Effector memory CD8-positive, alpha-beta T cell (primary cell): Measurements from ENCODE around the gene RGS16.
A peak's percentile ranks its signal among the peaks of the same experiment; 100 is the strongest.

ENCODE experiments used
- ATAC-seq: fragments of 150-1000 bp; cut with Tn5 transposase; replicated peaks from 2 replicates; pipeline ENCODE4 v1.10.0; 2021; ENCODE audit warnings: mild to moderate bottlenecking, moderate library complexity
- DNase-seq, 3 experiments: peaks; one replicate each; pipeline ENCODE4 v3.0.0; 2021
- H3K27ac Mint-ChIP-seq, 2 donors: one replicate each; pipeline ENCODE4 v1.8.0; 2022; ENCODE audit warnings: mild to moderate bottlenecking in 2 of 2, mixed read lengths in 2 of 2, moderate library complexity in 2 of 2
- H3K27me3 Mint-ChIP-seq, 2 donors: one replicate each; pipeline ENCODE4 v1.8.0; 2022; ENCODE audit warnings: mixed read lengths in 2 of 2
- H3K36me3 Mint-ChIP-seq: one replicate; pipeline ENCODE4 v1.8.0; 2022; ENCODE audit warnings: mild to moderate bottlenecking, moderate library complexity, mixed read lengths; ENCODE audit not compliant: insufficient read depth
- H3K4me1 Mint-ChIP-seq, 2 donors: one replicate each; pipeline ENCODE4 v1.8.0; 2022; ENCODE audit warnings: low read depth in 2 of 2, mixed read lengths in 2 of 2
- H3K4me3 Mint-ChIP-seq, 2 donors: one replicate each; pipeline ENCODE4 v1.8.0; 2022; ENCODE audit warnings: mild to moderate bottlenecking in 2 of 2, mixed read lengths in 2 of 2, moderate library complexity in 2 of 2
- H3K9me3 Mint-ChIP-seq, 2 donors: one replicate each; pipeline ENCODE4 v1.8.0; 2022; ENCODE audit warnings: mixed read lengths in 2 of 2

Gene RGS16

GRCh38 chr1:182599339-182599738, 4.8 kb downstream of the RGS16 start:
- Mint-ChIP-seq H3K9me3 (no peaks in the 10 kb centered on the region), H3K4me3 (no peak overlapping the region), H3K36me3 (peaks cover 8% of the 10 kb centered on the region), H3K4me1 (peaks cover 9 to 13% of the 10 kb centered on the region in 2 donors), H3K27ac (no peak overlapping the region), H3K27me3 (peaks cover 11 to 18% of the 10 kb centered on the region in 2 donors)
- ATAC-seq = no peak
- no peak for DNase-seq

- no peak overlapping the region for H3K4me3 Mint-ChIP-seq
- DNase-seq (no peak), ATAC-seq (no peak)
- H3K4me1 Mint-ChIP-seq = peaks cover 0 to 3% of the 10 kb centered on the region in 2 donors
- no peak overlapping the region for H3K27ac Mint-ChIP-seq
- H3K36me3 Mint-ChIP-seq = no peaks in the 10 kb centered on the region
- no peaks in the 10 kb centered on the region for H3K9me3 Mint-ChIP-seq
- H3K27me3 Mint-ChIP-seq = peaks cover 11 to 18% of the 10 kb centered on the region in 2 donors
These were observed 5.9 kb downstream of the RGS16 start for GRCh38 chr1:182598296-182598695.

- no peaks in the 10 kb centered on the region for H3K9me3 Mint-ChIP-seq
- H3K27me3 Mint-ChIP-seq = peaks cover 11 to 22% of the 10 kb centered on the region in 2 donors
- DNase-seq (no peak), ATAC-seq (no peak)
- H3K4me3 Mint-ChIP-seq = no peak overlapping the region
- H3K36me3 Mint-ChIP-seq = no peaks in the 10 kb centered on the region
- no peaks in the 10 kb centered on the region for H3K4me1 Mint-ChIP-seq
- no peak overlapping the region for H3K27ac Mint-ChIP-seq
These were observed 7.3 kb downstream of the RGS16 start for GRCh38 chr1:182596934-182597333.

- Mint-ChIP-seq H3K4me1 (no peaks in the 10 kb centered on the region), H3K9me3 (no peaks in the 10 kb centered on the region), H3K4me3 (no peak overlapping the region), H3K27ac (no peak overlapping the region), H3K36me3 (no peaks in the 10 kb centered on the region), H3K27me3 (peaks cover 11 to 27% of the 10 kb centered on the region in 2 donors)
- DNase-seq (peak; percentile 58 to 70 (median 63)), ATAC-seq (peak; percentile 81)
These were observed 8.4 kb downstream of the RGS16 start for GRCh38 chr1:182595641-182596240.

GRCh38 chr1:182589931-182590330, 14.3 kb downstream of the RGS16 start:
- Mint-ChIP-seq H3K36me3 (peaks cover 21% of the 10 kb centered on the region), H3K27me3 (peaks cover 0 to 9% of the 10 kb centered on the region in 2 donors), H3K27ac (peak overlapping the region; percentile 99 to 100), H3K4me3 (peak overlapping the region; percentile 98 to 100), H3K4me1 (peaks cover 33 to 35% of the 10 kb centered on the region in 2 donors), H3K9me3 (no peaks in the 10 kb centered on the region)
- DNase-seq = no peak
- no peak for ATAC-seq

GRCh38 chr1:182589520-182589919, 14.7 kb downstream of the RGS16 start:
- Mint-ChIP-seq H3K9me3 (no peaks in the 10 kb centered on the region), H3K36me3 (peaks cover 21% of the 10 kb centered on the region), H3K27ac (peak overlapping the region; percentile 99 to 100), H3K4me1 (peaks cover 37 to 39% of the 10 kb centered on the region in 2 donors), H3K4me3 (peak overlapping the region; percentile 98 to 100), H3K27me3 (peaks cover 0 to 9% of the 10 kb centered on the region in 2 donors)
- ATAC-seq (no peak), DNase-seq (no peak)

GRCh38 chr1:182588500-182589396, 15.4 kb downstream of the RGS16 start, which contains the start of gene RNASEL:
Gene RNASEL (minus strand): TSS chr1:182589256. CDS start chr1:182586806, 2,450 bp downstream.
- DNase-seq (peak in 2 of 3 experiments; percentile 29 to 49), ATAC-seq (peak; percentile 88)
- Mint-ChIP-seq H3K27ac (peak within 1 kb of the TSS; percentile 99 to 100), H3K4me3 (peak within 1 kb of the TSS; percentile 98 to 100), H3K9me3 (no peaks in the 10 kb centered on the region), H3K27me3 (peaks cover 0 to 9% of the 10 kb centered on the region in 2 donors), H3K36me3 (peaks cover 21% of the 10 kb centered on the region), H3K4me1 (peaks cover 45 to 46% of the 10 kb centered on the region in 2 donors)

- Mint-ChIP-seq H3K27me3 (peaks cover 0 to 9% of the 10 kb centered on the region in 2 donors), H3K9me3 (no peaks in the 10 kb centered on the region), H3K4me1 (peaks cover 54% of the 10 kb centered on the region in 2 donors)
These were observed 16.3 kb downstream of the RGS16 start for GRCh38 chr1:182587666-182588499.

GRCh38 chr1:182587093-182587492, 17.1 kb downstream of the RGS16 start:
- Mint-ChIP-seq H3K27ac (no peak overlapping the region), H3K36me3 (peaks cover 32% of the 10 kb centered on the region), H3K4me1 (peaks cover 59 to 60% of the 10 kb centered on the region in 2 donors), H3K27me3 (peaks cover 0 to 6% of the 10 kb centered on the region in 2 donors), H3K9me3 (no peaks in the 10 kb centered on the region), H3K4me3 (peak overlapping the region in 1 of 2 donors; percentile 100)
- DNase-seq = no peak
- ATAC-seq = no peak

More at GRCh38 chr1:182587666-182588499, 16.3 kb downstream of the RGS16 start:
- Mint-ChIP-seq H3K36me3 (peaks cover 28% of the 10 kb centered on the region), H3K4me3 (peak overlapping the region; percentile 98 to 100), H3K27ac (peak overlapping the region; percentile 99 to 100)
- ATAC-seq (peak; percentile 6), DNase-seq (no peak)

GRCh38 chr1:182586380-182586779, 17.8 kb downstream of the RGS16 start:
- ATAC-seq = no peak

GRCh38 chr1:182584746-182585145, 19.4 kb downstream of the RGS16 start:
- Mint-ChIP-seq H3K27ac (peak overlapping the region in 1 of 2 donors; percentile 15), H3K4me1 (peaks cover 60 to 61% of the 10 kb centered on the region in 2 donors), H3K4me3 (peak overlapping the region; percentile 54 to 66), H3K36me3 (peaks cover 50% of the 10 kb centered on the region), H3K27me3 (no peaks in the 10 kb centered on the region), H3K9me3 (no peaks in the 10 kb centered on the region)
- DNase-seq = no peak
- ATAC-seq = no peak

More at GRCh38 chr1:182586380-182586779, 17.8 kb downstream of the RGS16 start:
- H3K27ac Mint-ChIP-seq = no peak overlapping the region
- no peak for DNase-seq
- H3K4me1 Mint-ChIP-seq = peaks cover 61 to 63% of the 10 kb centered on the region in 2 donors
- no peaks in the 10 kb centered on the region for H3K27me3 Mint-ChIP-seq
- H3K9me3 Mint-ChIP-seq = no peaks in the 10 kb centered on the region
- peaks cover 39% of the 10 kb centered on the region for H3K36me3 Mint-ChIP-seq
- peak overlapping the region; percentile 54 to 66 for H3K4me3 Mint-ChIP-seq

- no peak for DNase-seq
- peaks cover 49 to 58% of the 10 kb centered on the region in 2 donors for H3K4me1 Mint-ChIP-seq
- H3K9me3 Mint-ChIP-seq = no peaks in the 10 kb centered on the region
- no peak for ATAC-seq
- H3K4me3 Mint-ChIP-seq = no peak overlapping the region
- no peak overlapping the region for H3K27ac Mint-ChIP-seq
- peaks cover 73% of the 10 kb centered on the region for H3K36me3 Mint-ChIP-seq
- no peaks in the 10 kb centered on the region for H3K27me3 Mint-ChIP-seq
These were observed 23.5 kb downstream of the RGS16 start for GRCh38 chr1:182580736-182581135.
